ENCODE measurements around the gene METTL13. TPM values are rescaled to one million over a fixed set of nuclear protein-coding genes. Genes with fewer than 3 reads are reported as not detected.

METTL13 gene
- total RNA-seq, 2 donors from 2014 or later: 19.9 to 42.7 TPM

- Histone ChIP-seq H3K36me3 (no peaks in the 10 kb centered on the region), H3K27me3 (no peaks in the 10 kb centered on the region), H3K27ac (no peak overlapping the region), H3K4me1 (no peaks in the 10 kb centered on the region), H3K9ac (ENCODE audit: low read depth in 2 of 2, low read length in 2 of 2) (no peak overlapping the region), H3K4me3 (no peak overlapping the region), H3K9me3 (no peaks in the 10 kb centered on the region)
- no peak for DNase-seq
- no peak for TF ChIP-seq CTCF (IDR thresholded peaks at IDR 0.05)
- intact Hi-C loops (cut with DNase I): no loop called here
Measured at GRCh38 chr1:171807556-171807955, 26.1 kb downstream of the METTL13 start.

GRCh38 chr1:171809834-171810233 is 28.4 kb downstream of the METTL13 start:
- no peaks in the 10 kb centered on the region for H3K9me3 ChIP-seq
- H3K27me3 ChIP-seq: no peaks in the 10 kb centered on the region
- no peak overlapping the region for H3K9ac ChIP-seq (ENCODE audit: low read depth in 2 of 2, low read length in 2 of 2)
- H3K27ac ChIP-seq: no peak overlapping the region
- no peak for DNase-seq
- intact Hi-C loops (cut with DNase I): no loop called here
- H3K4me3 ChIP-seq: no peak overlapping the region
- no peaks in the 10 kb centered on the region for H3K36me3 ChIP-seq
- H3K4me1 ChIP-seq: no peaks in the 10 kb centered on the region
- no peak for TF ChIP-seq CTCF (IDR thresholded peaks at IDR 0.05)

- Histone ChIP-seq H3K27ac (no peak overlapping the region), H3K36me3 (no peaks in the 10 kb centered on the region), H3K4me3 (no peak overlapping the region), H3K4me1 (no peaks in the 10 kb centered on the region), H3K9me3 (no peaks in the 10 kb centered on the region), H3K27me3 (no peaks in the 10 kb centered on the region), H3K9ac (ENCODE audit: low read depth in 2 of 2, low read length in 2 of 2) (no peak overlapping the region)
- intact Hi-C loops (cut with DNase I): no loop called here
- DNase-seq: no peak
- no peak for TF ChIP-seq CTCF (IDR thresholded peaks at IDR 0.05)
Measured at GRCh38 chr1:171811672-171812071, 30.2 kb downstream of the METTL13 start.

DNA sequence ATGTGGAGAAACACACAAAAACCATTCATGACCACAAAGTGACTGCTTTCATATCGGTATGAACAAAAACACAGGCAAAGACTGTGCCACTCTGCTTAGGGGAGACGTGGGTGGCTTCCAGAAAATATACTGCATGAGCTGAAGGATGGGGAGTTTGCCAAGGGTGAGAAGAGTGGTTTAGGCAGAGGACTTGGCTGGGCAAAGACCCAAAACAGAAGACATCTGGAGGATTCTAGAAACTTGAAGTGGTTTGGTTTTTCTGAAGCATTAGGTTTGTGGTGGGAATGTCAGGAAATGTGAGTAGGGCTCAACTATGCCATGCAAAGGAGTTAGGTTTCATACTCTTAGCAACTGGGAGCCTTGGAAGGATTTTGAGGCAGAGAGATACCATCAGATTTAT is 33.2 kb downstream of the METTL13 start:
- no peak for DNase-seq
- no peak overlapping the region for H3K4me3 ChIP-seq
- no peaks in the 10 kb centered on the region for H3K27me3 ChIP-seq
- H3K27ac ChIP-seq: no peak overlapping the region
- TF ChIP-seq CTCF (IDR thresholded peaks at IDR 0.05): no peak
- no peaks in the 10 kb centered on the region for H3K9me3 ChIP-seq
- intact Hi-C loops (cut with DNase I): no loop called here
- H3K9ac ChIP-seq (ENCODE audit: low read depth in 2 of 2, low read length in 2 of 2): no peak overlapping the region
- H3K4me1 ChIP-seq: no peaks in the 10 kb centered on the region
- H3K36me3 ChIP-seq: no peaks in the 10 kb centered on the region

- no peaks in the 10 kb centered on the region for H3K9me3 ChIP-seq
- no peak for DNase-seq
- no peak overlapping the region for H3K9ac ChIP-seq (ENCODE audit: low read depth in 2 of 2, low read length in 2 of 2)
- no peaks in the 10 kb centered on the region for H3K4me1 ChIP-seq
- no peak overlapping the region for H3K4me3 ChIP-seq
- no peak overlapping the region for H3K27ac ChIP-seq
- intact Hi-C loops (cut with DNase I): no loop called here
- H3K36me3 ChIP-seq: no peaks in the 10 kb centered on the region
- no peaks in the 10 kb centered on the region for H3K27me3 ChIP-seq
- TF ChIP-seq CTCF (IDR thresholded peaks at IDR 0.05): no peak
Measured at GRCh38 chr1:171816300-171816901, 34.9 kb downstream of the METTL13 start.

All from colonic mucosa (tissue), 4 donors.